Testis (tissue), 2 donors: ENCODE results near the gene RPTOR.

Experiments
- POLR2A ChIP-seq: fragments of 450-650 bp; IDR thresholded peaks from one replicate; pipeline ENCODE4 v1.6.1; 2017; ENCODE audit warnings: antibody characterized with exemption, mild to moderate bottlenecking, moderate library complexity
- TF ChIP-seq, protein P1 (sequence below), 3 experiments: fragments of 450-650 bp in 2 of 3; fragments of 200-600 bp in 1 of 3; sonication (generic) in 1 of 3; IDR thresholded peaks; one replicate each; pipeline ENCODE4 v1.5.1; 2016 to 2019; ENCODE audit warnings: antibody characterized with exemption in 3 of 3, mild to moderate bottlenecking in 2 of 3, moderate library complexity in 1 of 3

DNA sequence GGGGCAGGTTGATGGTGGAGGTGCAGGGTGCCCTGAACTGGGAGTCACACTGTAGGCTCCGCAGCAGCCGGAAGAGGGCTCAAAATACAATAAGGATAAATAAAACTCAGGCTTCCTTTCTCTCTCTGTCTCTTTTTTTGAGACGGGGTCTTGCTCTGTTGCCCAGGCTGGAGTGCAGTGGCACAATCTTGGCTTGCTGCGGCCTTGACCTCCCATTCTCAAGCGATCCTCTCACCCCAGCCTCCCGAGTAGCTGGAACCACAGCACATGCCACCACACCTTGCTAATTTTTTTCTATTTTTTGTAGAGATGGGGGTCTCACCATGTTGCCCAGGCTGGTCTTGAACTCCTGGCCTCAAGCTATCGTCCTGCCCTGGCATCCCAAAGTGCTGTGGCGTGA, 35.3 kb upstream of the RPTOR start:
- no peak for TF ChIP-seq POLR2A
- TF ChIP-seq, protein P1, sequence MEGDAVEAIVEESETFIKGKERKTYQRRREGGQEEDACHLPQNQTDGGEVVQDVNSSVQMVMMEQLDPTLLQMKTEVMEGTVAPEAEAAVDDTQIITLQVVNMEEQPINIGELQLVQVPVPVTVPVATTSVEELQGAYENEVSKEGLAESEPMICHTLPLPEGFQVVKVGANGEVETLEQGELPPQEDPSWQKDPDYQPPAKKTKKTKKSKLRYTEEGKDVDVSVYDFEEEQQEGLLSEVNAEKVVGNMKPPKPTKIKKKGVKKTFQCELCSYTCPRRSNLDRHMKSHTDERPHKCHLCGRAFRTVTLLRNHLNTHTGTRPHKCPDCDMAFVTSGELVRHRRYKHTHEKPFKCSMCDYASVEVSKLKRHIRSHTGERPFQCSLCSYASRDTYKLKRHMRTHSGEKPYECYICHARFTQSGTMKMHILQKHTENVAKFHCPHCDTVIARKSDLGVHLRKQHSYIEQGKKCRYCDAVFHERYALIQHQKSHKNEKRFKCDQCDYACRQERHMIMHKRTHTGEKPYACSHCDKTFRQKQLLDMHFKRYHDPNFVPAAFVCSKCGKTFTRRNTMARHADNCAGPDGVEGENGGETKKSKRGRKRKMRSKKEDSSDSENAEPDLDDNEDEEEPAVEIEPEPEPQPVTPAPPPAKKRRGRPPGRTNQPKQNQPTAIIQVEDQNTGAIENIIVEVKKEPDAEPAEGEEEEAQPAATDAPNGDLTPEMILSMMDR (IDR thresholded peaks at IDR 0.05) = no peak
